ENCODE measurements around the gene ADARB2. TPM values are rescaled to one million over a fixed set of nuclear protein-coding genes. Genes with fewer than 3 reads are reported as not detected.

ADARB2 gene
- total and polyA plus RNA-seq, 3 donors from 2014 or later: 8.5 to 13.0 (median 10.4) TPM

- DNase-seq: no peak
- peaks cover 5% of the 10 kb centered on the region for H3K4me1 ChIP-seq
- H3K9me3 ChIP-seq: no peaks in the 10 kb centered on the region
- H3K4me3 ChIP-seq: no peak overlapping the region
- TF ChIP-seq POLR2A (IDR thresholded peaks at IDR 0.05) (no peak), CTCF (IDR thresholded peaks at IDR 0.05) (no peak)
- no peaks in the 10 kb centered on the region for H3K36me3 ChIP-seq (ENCODE audit: low read depth, missing control alignments)
- WGBS, 2 donors: 45 to 53% methylated on average over 5 of the region's 5 CpGs
- intact Hi-C loops (cut with DNase I; ENCODE audit: low total_unique reads): no loop called here
- no peaks in the 10 kb centered on the region for H3K27me3 ChIP-seq
- H3K27ac ChIP-seq: no peak overlapping the region
Observed at GRCh38 chr10:1738950-1739349, 1.6 kb upstream of the ADARB2 start.

- 0% methylated on average over 17 of the region's 17 CpGs; no CpG with 5 or more reads in 1 of the 2 donors for WGBS, 2 donors
- H3K27me3 ChIP-seq: no peaks in the 10 kb centered on the region
- intact Hi-C loops (cut with DNase I; ENCODE audit: low total_unique reads): no loop called here
- no peak for TF ChIP-seq CTCF (IDR thresholded peaks at IDR 0.05)
- no peak for TF ChIP-seq POLR2A (IDR thresholded peaks at IDR 0.05)
- no peaks in the 10 kb centered on the region for H3K36me3 ChIP-seq (ENCODE audit: low read depth, missing control alignments)
- peaks cover 5% of the 10 kb centered on the region for H3K4me1 ChIP-seq
- peak overlapping the region in 1 of 2 donors; percentile 18 for H3K4me3 ChIP-seq
- no peak overlapping the region for H3K27ac ChIP-seq
- H3K9me3 ChIP-seq: no peaks in the 10 kb centered on the region
- DNase-seq: no peak
Observed at GRCh38 chr10:1736972-1737221, 428 bp downstream of the ADARB2 start.

GRCh38 chr10:1736144-1736971, 967 bp downstream of the ADARB2 start:
- Histone ChIP-seq H3K27me3 (no peaks in the 10 kb centered on the region), H3K4me3 (peak overlapping the region in 1 of 2 donors; percentile 18), H3K27ac (no peak overlapping the region), H3K4me1 (peaks cover 5% of the 10 kb centered on the region), H3K9me3 (no peaks in the 10 kb centered on the region), H3K36me3 (ENCODE audit: low read depth, missing control alignments) (no peaks in the 10 kb centered on the region)
- TF ChIP-seq CTCF (IDR thresholded peaks at IDR 0.05) (no peak), POLR2A (IDR thresholded peaks at IDR 0.05) (no peak)
- intact Hi-C loops (cut with DNase I; ENCODE audit: low total_unique reads): no loop called here
- 3 to 5% methylated on average over 27 to 42 of the region's 43 CpGs for WGBS, 2 donors
- no peak for DNase-seq

GRCh38 chr10:1735562-1735961, 1.8 kb downstream of the ADARB2 start:
- Histone ChIP-seq H3K4me3 (no peak overlapping the region), H3K4me1 (peaks cover 5% of the 10 kb centered on the region), H3K27ac (no peak overlapping the region), H3K27me3 (no peaks in the 10 kb centered on the region), H3K36me3 (ENCODE audit: low read depth, missing control alignments) (no peaks in the 10 kb centered on the region), H3K9me3 (no peaks in the 10 kb centered on the region)
- WGBS, 2 donors: 49 to 52% methylated on average over 8 of the region's 8 CpGs
- no peak for TF ChIP-seq POLR2A (IDR thresholded peaks at IDR 0.05)
- no peak for TF ChIP-seq CTCF (IDR thresholded peaks at IDR 0.05)
- intact Hi-C loops (cut with DNase I; ENCODE audit: low total_unique reads): no loop called here
- no peak for DNase-seq

GRCh38 chr10:1734288-1734687, 3.0 kb downstream of the ADARB2 start:
- DNase-seq: no peak

More at GRCh38 chr10:1734288-1734687, 3.0 kb downstream of the ADARB2 start:
- Histone ChIP-seq H3K27me3 (no peaks in the 10 kb centered on the region), H3K4me1 (peaks cover 5% of the 10 kb centered on the region), H3K27ac (no peak overlapping the region), H3K36me3 (ENCODE audit: low read depth, missing control alignments) (no peaks in the 10 kb centered on the region), H3K4me3 (no peak overlapping the region), H3K9me3 (no peaks in the 10 kb centered on the region)
- TF ChIP-seq CTCF (IDR thresholded peaks at IDR 0.05) (no peak), POLR2A (IDR thresholded peaks at IDR 0.05) (no peak)
- 59 to 80% methylated on average over 3 of the region's 3 CpGs for WGBS, 2 donors
- intact Hi-C loops (cut with DNase I; ENCODE audit: low total_unique reads): no loop called here

All from testis (tissue), 3 donors.